ENCODE results near the gene NREP.

NREP gene

GRCh38 chr5:111756581-111757354 is at the start of gene NREP:
NREP (minus strand) TSS chr5:111757194; CDS start chr5:111755772, 1,422 bp downstream.
- FAIRE-seq, result no peak

- no peak for FAIRE-seq
These were observed 49.8 kb upstream of the NREP start for GRCh38 chr5:111806753-111807152.

- no peak for FAIRE-seq
These were observed 49.2 kb upstream of the NREP start for GRCh38 chr5:111806156-111806555.

DNA sequence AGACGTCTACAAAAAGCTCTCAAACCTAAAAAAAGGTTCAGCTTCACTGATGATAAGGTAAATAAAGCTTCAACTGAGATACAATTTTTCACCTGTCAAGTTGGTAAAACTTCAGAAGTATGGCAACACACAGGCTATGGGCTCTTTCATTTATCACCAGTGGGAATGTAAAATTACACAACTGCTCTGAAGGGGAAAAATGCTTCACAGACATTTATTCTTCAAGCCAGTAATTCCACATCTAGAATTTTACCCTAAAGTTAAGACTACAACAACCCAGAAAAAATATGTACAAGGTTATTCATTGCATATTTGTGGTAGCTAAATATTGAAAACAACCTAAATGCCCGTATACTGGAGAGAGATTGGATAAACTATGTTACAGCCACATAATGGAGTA is 48.1 kb upstream of the NREP start:
- no peak for FAIRE-seq

- no peak for FAIRE-seq
These were observed 43.4 kb upstream of the NREP start for GRCh38 chr5:111800351-111800750.

GRCh38 chr5:111795142-111795541 is 38.1 kb upstream of the NREP start:
- FAIRE-seq, result no peak

DNA sequence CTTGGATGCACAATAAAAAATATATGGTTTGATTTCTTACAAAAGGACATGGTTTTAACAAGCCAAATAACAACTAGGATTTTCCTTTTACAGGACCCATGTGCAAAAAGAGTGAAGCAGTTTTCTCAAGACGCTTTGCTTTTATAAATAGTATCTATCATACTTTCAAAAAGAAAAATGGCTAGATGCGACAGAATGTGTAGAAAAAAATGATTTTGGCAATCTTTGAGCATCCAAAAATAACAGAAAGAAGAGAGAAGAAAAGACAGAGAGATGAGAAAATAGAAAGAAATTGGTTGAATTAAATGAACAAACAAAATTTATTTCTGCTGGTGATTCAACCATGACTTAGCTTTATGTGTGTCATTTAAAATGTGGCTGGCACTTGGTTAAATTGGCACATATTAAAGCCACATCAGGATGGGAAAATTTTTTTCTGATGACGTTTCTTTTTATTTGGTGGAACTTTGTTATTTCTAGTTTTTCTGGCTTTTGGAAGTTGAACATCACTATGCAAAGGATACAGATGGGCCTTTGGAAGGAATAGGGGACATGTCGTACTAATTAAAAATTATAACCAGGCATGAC is 35.6 kb upstream of the NREP start:
- no peak for FAIRE-seq

GRCh38 chr5:111790295-111790694 is 33.3 kb upstream of the NREP start:
- FAIRE-seq, result no peak

DNA sequence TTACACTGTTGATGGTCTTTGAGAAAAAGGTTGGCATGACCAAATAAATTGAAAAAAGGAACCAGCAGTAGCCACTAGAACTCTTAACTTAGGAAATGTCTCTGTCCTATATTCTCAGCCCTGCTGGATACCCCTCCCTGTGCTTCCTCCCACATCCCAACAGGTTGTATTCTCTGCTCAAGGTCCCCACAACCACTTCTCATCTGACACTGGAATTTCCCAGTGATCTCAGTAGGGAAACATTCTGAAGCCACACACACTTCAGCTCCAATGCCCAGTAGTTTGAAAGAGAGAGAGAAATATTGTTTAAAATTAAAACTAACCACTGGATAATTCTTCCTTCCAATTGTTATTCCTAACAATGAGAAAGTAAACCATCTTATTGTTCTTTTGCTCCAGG is 30.0 kb upstream of the NREP start:
- no peak for FAIRE-seq

DNA sequence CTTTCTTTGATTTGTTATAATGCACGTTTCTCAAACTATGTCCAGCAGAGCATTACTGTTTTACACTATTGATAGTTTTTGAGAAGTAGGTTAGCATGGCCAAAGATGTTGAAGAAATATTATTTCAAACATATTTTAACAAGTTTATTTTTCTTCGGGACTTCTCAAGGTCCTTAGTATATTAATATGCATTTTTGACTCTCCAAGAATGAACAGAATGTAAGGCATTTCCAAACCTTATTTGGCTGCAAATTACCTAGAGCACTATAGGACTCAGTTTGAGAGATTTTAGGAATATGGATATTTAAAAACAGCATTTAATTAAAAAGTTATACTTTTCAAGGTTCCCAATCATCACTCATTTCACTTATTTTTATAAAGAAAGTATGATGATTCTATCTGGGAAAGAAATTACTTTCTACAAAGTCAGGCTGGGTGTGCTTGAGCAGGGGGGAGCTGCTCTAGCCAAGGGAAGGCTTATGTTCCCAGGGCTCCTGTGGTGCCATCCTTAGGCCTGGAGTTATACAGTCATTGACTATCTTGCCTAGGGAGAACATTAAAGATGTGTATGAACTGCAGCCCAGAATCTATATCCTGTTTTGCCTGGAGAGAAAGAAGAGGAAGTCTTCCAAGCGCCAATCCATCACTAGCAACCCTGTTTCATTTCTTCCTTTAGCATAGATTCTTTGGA is 27.6 kb upstream of the NREP start:
- FAIRE-seq, result no peak

DNA sequence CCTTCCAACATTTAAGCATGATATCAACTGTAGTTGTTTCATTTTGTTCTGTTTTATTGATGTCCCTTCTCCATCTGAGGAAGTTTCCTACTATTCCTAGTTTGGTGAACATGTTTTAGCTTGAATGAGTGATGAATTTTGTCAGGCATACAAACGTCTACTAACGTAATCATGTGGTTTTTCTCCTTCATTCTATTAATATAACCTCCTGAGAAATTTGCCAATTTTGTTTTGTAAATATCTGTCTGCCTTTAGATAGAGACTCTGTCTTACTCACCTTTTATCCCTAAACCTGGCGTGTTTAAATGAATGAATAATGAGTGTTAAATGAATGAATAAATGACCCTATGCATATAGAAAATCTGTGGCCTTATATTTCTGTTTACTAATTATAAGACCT is 26.5 kb upstream of the NREP start:
- no peak for FAIRE-seq

- no peak for FAIRE-seq
These were observed 25.2 kb upstream of the NREP start for GRCh38 chr5:111782216-111782615.

DNA sequence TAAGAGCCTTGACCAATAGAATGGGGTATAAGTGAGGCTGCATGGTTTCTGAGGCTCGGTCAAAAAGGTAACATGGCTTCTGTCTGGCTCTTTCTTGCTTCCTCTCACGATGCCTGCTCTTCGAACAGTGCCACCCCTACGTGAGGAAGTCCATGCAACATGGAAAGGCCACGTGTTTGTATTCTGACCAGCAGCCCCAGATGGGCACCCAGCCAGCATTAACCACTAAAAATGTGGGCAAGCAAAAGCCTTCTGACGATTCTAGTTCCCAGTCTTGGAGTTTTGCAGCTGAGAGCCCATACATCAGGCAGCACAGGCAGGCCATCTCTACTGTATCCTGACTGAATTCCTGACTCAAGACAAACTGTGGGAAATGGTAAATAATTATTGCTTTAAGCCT is 24.2 kb upstream of the NREP start:
- FAIRE-seq, result no peak

- no peak for FAIRE-seq
These were observed 22.9 kb upstream of the NREP start for GRCh38 chr5:111779922-111780292.

DNA sequence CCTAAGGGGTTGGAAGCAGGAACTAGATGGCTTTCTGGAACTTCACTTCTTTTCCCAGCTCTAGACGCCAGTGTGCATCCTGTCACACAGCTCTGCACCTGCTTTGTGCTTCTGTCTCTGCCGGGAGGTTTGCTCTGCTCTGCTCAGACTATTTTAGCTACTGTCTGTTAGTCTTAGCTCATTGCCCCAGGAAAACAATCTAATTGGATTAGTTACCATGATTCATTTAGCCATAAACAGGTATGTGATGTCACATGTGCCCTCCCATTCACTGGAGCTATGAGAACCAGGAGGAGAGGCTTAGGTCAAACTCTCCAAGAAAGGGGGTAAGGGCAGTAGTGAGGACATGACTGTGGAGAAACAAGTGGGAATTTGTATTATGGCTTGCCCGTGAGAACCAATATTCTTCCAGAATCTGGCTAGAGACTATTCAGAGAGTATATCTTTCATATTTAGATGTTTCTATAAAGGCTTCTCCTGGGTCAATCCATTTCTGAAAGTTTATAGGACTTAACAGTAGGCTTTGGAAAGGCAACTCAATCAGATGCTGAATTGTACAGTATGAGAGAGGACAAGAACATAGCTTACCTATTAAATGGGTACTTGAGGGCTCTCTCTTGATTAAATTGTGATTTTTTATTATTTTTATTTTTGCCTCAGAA is 22.4 kb upstream of the NREP start:
- no peak for FAIRE-seq

DNA sequence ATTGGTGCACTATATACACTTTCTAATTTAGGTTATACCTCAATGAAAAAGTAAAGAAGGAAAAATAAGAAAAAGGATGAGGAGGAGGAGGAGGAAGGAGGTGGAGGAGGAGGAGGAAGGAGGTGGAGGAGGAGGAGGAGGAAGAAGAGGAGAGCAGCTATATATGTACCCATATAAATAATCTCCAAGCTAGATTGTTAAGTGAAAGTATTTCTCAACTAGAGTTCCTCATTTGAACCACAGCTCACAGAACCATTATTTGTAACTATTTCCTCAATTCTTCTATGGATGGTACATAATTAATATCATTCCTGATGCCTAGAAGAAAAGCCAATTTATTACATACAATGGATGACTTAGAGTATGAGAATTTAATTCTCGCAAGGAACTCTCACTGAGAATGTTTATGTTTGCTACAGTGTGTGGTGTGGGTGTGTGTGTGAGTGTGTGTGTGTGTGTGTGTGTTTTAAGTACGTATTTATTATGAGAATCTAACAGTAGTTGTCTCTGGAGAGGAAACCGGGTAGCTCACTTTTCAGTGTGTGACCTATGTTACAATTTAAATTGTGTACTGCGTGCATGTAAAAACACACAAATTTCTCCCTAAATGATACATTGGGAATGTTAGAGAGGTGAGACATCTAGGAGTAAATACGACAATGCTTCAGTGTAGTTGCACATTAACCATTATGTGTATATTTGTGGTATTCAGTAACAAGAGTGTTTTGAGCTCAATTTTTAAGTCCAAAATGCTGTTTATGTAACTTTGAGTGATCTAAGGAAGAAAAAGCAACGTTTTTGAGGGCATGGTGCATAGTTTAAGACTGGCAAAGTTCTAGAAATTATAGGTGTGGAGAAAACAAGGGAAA is 20.2 kb upstream of the NREP start:
- FAIRE-seq, result no peak

GRCh38 chr5:111775224-111775623 is 18.2 kb upstream of the NREP start:
- FAIRE-seq, result no peak

GRCh38 chr5:111774525-111774924 is 17.5 kb upstream of the NREP start:
- no peak for FAIRE-seq

DNA sequence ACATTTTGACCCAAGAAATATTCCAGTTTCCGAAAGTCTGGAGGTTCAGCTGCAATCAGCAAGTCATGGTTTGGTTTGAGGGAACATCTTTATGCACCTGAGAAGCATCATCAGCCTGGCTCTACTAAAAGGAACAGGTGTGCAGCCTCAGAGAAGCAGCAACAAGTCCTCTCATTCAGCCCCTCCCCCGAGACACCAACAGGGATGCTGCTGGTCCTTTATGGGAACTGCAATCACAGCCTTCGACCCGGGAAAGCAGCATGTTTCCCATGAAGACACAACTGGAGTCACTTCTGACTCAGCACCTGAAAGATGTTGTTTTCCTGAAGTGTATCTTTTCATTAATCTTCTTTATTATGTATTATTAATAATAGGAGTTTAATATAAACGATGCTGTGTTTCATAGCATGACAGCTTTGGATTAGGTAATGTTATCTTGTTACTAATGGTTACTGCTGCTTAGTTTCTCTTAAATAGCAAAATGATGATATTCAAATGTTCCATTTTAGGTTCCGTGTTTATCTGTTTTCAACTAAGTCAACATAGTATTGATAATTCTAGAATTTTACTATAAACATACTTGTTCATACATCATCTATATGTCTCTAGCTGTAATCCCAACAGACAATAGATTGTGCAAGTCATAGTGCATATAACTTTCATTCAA is 15.6 kb upstream of the NREP start:
- no peak for FAIRE-seq

GRCh38 chr5:111769541-111769940 is 12.5 kb upstream of the NREP start:
- no peak for FAIRE-seq

DNA sequence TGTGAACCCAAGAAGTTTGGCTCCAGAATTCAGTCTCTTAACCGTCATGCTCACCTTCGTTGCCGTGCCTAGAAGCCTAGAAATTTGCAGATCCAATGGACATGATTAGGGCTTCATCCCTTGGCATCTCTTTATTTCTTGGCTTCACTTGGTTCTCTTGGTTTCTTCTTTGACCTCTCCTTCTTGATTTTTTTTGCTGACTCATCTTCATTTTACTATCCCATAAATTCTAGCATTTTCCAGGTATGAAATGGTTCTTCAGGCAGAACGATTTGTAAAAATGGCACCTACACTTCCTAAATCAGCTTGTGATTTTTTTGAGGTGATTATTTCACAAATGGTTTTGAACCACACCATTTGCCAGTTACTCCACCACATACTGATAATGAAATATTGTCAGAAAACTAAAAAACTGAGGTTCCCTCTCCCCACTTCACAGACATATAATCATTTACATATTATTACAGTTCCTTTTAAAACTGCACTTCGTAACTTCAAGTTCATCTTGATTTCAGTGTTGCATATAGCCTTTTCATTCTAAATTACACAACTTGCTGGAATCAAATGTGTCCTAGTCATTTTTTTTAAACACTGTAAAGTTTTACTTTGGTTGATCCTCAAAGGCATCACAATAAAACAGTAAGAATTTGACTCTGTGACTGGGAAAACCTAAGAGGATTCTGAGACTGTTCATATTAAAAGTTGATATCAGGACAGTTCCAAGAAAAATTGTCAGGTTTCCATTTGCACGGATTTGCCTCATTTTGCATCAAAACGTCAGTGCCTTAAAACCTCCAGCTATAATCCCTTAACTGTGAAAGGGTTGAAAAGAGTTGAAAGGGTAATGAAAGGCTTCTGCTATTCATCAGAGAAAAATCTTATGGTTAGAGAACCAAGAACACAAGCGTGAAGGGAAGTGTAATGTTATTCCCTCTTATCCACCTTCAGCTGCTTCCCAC is 8.9 kb upstream of the NREP start:
- no peak for FAIRE-seq

All from TTC549 (cell line).